Astrocyte of the cerebellum (primary cell): ENCODE data around the gene HDGFL1.

Source experiments
- DNase-seq: peaks from one replicate; pipeline ENCODE4 v3.0.0-alpha.2; 2011; ENCODE audit warnings: low read depth
- H3K4me3 ChIP-seq: 2 replicates; pipeline ENCODE4 v1.5.1; 2011; ENCODE audit warnings: mild to moderate bottlenecking, low read depth, low read length, moderate library complexity
- in situ Hi-C: cut with HindIII; loops from 2 replicates; pipeline ENCODE4 v1.10.0; 2017; ENCODE audit warnings: low sequenced_read_pairs
- TF ChIP-seq, protein P1 (sequence below): IDR thresholded peaks from 2 replicates; pipeline ENCODE4 v1.5.1; 2012; ENCODE audit warnings: low read length, low read depth, moderate library complexity, mild to moderate bottlenecking; ENCODE audit errors: missing control alignments

The HDGFL1 gene

DNA sequence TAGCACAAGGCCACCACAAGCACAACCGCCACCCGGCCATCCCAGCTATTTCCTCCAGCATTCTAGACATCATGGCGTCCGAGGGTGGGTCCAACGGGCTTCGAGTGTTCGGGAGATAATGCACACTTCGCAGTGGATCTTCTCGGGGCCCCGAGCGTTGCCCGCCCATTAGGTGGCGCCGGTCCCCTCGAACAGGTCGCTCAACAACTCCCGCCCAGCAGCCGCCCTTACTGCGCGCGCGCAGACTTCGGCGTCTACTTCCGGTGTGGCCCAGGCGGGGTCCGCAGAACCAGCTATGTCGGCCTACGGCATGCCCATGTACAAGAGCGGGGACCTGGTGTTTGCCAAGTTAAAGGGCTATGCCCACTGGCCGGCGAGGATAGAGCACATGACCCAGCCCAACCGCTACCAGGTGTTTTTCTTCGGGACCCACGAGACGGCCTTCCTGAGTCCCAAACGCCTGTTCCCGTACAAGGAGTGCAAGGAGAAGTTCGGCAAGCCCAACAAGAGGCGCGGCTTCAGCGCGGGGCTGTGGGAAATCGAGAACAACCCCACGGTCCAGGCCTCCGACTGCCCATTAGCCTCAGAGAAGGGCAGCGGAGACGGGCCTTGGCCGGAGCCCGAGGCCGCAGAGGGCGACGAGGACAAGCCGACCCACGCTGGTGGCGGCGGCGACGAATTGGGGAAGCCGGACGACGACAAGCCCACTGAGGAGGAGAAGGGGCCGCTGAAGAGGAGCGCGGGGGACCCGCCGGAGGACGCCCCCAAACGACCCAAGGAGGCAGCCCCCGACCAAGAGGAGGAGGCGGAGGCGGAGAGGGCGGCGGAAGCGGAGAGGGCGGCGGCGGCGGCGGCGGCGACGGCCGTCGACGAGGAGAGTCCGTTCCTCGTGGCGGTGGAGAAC lies at the start of gene HDGFL1:
Gene HDGFL1, plus strand, starts transcription at position 286 of the 904 bp plus-strand sequence. Its CDS starts 10 bp downstream, at position 296.
- DNase-seq = no peak
- in situ Hi-C loops = no loop called here
- H3K4me3 ChIP-seq = no peak within 1 kb of the TSS
- TF ChIP-seq, protein P1, sequence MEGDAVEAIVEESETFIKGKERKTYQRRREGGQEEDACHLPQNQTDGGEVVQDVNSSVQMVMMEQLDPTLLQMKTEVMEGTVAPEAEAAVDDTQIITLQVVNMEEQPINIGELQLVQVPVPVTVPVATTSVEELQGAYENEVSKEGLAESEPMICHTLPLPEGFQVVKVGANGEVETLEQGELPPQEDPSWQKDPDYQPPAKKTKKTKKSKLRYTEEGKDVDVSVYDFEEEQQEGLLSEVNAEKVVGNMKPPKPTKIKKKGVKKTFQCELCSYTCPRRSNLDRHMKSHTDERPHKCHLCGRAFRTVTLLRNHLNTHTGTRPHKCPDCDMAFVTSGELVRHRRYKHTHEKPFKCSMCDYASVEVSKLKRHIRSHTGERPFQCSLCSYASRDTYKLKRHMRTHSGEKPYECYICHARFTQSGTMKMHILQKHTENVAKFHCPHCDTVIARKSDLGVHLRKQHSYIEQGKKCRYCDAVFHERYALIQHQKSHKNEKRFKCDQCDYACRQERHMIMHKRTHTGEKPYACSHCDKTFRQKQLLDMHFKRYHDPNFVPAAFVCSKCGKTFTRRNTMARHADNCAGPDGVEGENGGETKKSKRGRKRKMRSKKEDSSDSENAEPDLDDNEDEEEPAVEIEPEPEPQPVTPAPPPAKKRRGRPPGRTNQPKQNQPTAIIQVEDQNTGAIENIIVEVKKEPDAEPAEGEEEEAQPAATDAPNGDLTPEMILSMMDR = no peak

DNA sequence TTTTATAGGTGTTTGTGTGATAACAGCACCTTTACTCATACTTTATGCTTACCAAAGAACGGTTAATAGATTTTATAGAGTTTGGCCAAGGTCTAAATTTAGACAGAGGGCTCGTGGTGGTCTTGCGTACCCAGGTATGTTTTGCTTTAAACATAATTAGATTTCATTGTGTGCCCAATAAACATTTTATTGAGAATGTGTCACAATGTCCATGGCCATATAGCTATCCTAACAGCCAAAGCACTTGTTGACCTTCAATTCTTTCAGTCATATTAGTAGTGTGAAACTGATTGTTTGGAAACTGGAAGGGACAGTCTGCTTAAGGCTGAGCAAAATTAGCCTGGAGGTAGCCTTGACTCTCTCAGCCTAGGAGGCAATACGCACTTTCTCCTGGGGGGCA lies 48.3 kb upstream of the HDGFL1 start:
- no peak for DNase-seq
- TF ChIP-seq, protein P1 = no peak
- in situ Hi-C loops = no loop called here
- no peak overlapping the region for H3K4me3 ChIP-seq

DNA sequence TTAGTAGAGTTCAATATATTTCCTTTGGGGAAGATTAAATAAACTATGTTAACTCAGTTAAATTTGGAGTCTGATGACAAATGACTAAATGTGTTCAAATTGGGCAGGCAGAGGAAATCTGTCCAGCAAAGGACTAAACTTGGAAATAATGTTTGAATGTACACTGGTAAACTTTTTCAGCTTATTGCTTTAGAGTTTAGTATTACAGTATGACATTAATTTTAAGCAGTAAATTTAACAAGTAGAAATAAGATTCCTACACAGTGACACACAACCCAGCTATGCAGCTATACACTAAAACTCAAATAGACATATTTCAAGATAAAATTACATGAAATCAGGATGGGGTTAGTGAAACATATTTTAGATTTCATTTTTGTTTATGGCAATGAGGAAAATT lies 42.6 kb upstream of the HDGFL1 start:
- TF ChIP-seq, protein P1 = no peak
- no peak overlapping the region for H3K4me3 ChIP-seq
- DNase-seq = no peak
- in situ Hi-C loops = no loop called here

DNA sequence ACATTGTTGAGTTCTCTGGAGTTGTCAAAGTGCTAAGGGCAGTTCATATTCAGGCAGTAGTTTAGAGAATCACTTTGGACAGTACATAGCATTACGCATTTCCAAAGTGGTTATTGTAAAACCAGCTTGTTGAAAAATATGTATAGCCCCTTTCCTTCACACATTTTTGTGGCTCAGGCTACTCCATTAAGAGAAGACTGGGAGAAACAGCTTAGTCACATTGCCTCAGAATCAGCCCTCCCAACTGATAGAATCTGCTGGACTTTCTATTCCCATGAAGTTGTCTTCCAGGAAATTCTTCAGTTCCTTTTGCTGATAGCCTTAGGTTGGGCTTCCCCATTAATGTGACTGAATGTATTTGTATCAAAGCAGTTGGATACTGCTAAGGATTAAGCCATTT lies 39.5 kb upstream of the HDGFL1 start:
- H3K4me3 ChIP-seq = no peak overlapping the region
- DNase-seq = no peak
- in situ Hi-C loops = no loop called here
- TF ChIP-seq, protein P1 = no peak

DNA sequence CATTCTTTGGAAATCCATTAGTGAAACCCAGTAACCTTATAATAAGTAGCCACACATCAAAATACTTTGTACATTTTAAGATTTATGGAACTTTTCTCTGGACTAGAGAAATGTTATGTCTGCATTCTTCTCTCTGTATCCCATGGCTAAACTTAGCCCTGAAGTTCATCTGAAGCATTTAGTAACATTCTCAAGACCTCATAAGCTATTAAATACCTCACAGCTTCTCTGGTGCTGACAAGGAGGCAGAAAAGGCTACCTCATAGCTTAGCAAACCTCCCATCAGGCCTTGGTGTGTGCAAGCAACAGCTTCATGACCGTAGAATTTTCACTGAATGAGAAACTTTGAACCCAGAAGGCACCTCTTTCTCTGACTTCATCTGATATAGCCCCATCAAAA lies 38.9 kb upstream of the HDGFL1 start:
- no peak for DNase-seq
- in situ Hi-C loops = no loop called here
- H3K4me3 ChIP-seq = no peak overlapping the region
- TF ChIP-seq, protein P1 = no peak

DNA sequence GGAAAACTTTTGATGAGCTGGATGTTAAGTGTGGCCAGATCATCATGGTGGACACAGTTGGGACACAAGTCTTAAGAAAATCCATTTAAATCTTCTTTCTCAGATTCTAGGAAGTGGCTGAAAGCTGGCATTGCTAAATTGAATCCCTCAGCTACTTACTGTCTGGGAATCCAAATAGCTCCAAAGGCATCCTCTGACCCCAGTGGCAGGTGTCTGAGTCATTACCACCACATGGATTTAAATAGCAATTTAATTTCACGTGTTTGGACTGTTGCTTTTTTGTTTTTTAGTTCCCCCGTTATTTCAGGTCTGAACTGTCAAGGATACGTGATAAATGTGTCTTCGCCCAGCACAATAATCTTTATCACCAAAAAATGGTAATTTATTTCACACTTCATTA lies 33.2 kb upstream of the HDGFL1 start:
- no peak for DNase-seq
- H3K4me3 ChIP-seq = no peak overlapping the region
- TF ChIP-seq, protein P1 = no peak
- in situ Hi-C loops = no loop called here
